SIG-M5 (cell line): ENCODE results near the gene TMEM229B.

Experiments used
- DNase-seq: peaks from one replicate; lab custom pipeline; 2025; lab: John Stamatoyannopoulos, UW

The TMEM229B gene

DNA sequence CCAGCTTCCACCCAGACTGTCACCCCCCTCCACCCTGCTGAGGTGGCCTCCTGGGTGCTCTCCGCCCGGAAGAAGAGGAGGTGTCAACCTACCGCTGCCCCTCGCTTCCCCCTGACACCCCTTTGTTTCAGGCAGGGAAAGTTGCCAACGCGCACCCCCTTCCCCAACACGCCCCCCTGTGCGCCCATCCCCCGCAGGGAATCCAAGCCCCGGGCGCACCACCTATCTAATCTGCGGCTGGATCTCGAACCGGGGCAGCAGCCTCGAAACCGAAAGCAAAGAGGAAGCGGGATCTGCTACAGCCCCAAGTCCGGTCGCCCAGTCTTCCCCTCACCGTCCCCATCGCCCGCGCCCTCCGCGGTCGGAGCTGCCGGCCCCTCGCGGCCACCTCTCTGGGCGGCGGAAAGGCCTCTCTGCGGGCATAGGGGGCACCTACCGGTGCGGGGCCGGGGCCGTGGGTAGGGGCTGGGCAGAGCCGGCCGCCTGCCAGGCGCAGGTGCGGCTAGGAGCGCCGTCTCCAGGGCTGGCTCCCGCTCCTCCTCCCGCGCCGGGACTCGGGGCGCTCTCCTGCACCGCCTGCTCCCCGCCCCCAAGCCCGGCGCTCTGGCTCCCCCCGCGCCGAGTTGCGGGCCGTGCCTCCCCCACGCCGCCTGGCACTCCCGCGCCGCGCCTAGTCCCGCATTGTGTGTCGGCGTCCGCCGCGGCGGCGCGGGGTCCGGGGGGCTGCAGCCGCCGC is 26.3 kb upstream of the TMEM229B start:
- DNase-seq, result no peak

DNA sequence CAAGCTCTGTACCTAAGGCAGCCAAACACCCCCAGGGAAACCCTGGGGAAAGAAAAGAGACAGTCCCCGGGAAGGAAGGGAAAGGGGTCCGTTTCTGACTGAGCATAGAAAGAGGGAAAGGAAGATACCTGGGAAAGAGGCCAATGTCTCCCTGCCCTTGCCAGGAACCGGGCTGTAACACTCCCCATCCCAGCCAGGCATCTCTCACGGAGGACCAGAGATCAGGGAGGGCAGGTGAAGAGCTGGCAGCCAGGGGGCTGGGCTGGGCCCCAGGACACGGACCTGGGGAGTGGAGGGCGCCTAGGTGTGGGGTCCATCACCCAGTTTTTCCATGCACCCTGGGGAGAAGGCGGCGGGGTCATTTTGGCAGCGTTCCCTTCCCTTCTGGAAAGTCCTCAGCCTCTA is 25.7 kb upstream of the TMEM229B start:
- DNase-seq, result no peak

DNA sequence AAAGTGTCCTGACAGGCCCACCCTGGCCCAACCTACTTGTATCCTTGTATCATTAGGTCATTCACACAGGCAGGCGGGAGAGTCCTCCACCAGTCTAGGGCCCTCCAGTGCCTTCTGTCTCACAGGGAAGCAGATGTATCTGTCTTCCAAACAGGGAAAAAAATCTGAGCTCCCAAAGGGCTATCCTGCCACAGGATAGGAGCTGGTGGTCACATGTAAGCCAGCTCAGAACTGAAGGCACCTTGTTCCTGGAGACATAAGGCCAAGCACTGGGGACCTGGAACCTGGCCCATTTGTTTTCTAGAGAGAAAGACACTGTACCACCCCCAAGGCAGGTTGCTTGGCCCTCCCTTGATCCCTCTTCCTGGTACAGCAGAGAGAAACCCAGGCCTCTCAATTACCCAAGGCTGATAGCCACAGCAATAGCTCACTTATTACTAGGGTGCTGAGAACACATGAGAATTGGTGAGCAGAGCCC is 25.1 kb upstream of the TMEM229B start:
- no peak for DNase-seq

DNA sequence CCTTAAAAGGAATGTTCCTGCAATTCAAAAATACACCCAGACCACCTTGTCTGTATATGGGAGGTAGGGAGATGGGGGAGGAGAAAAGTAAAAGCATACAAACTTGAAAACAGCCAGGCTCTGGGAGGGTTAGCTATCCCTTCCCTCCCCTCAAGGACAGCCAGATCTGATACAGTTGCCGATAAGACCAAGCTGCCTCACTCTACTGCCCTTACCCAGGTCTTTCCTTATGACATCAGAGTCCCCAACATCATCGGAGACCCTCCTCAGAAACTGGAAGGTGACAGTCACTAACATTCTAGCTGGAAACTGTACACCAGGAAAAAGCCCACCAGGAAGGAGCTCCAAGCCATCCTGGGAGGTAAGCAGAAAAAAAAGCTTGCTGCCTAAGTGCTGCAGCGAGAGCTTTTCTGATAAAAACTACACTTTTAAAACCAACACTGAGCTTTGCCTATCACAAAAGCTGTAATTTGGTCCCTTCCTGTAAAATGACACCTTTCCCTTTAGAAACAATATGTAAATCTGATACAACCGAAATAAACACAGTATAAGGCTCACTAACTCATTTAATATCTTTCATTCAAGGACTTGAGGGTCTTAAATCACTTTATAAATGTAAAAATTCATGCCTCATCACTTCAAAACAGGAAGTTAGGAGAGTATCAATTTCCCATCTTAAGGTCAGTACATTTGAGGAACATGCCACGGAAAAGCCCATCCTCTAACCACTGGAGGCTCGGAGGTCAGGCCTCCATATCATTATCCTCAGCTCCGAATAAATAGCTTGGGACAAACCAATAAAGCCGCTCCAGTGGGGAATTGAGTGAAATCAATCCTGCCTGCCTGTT is 24.2 kb upstream of the TMEM229B start:
- DNase-seq, result no peak

DNA sequence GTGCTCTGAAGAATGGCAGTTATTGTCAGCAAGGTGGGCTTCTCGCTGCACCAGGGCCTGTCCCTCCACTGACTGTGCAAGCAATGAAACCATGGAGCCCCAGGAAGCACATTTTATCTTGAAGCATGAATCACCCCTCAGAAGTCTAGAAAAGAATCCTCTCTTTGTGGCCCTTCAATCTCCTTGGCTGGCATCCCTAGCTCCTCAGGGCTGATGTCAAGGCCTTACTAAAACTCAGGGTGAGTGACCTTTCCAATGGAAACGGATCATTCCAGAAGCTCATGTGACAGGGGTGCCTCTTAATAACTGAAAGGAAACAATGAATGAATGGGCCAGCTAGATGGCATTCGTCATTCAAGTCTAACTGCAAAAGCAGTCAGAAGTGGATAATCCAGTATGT is 22.3 kb upstream of the TMEM229B start:
- no peak for DNase-seq

DNA sequence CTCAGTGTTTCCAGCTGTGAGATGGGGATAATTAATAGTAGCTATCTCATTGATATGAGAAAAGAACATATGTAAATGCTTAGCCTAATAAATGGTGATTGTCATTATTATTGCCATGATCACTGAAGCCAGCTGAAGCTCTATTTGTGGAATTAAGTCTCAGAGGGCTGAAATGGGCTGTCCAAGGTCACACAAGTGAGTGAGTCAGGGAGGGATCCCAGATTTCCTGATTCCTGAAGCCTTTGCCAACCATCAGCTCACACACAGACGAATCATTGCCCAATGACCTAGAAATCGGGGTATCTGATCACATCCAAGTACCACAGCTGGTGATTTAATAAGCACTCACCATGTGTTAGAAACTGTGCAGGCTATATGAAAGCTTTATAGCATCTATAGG is 21.6 kb upstream of the TMEM229B start:
- no peak for DNase-seq

DNA sequence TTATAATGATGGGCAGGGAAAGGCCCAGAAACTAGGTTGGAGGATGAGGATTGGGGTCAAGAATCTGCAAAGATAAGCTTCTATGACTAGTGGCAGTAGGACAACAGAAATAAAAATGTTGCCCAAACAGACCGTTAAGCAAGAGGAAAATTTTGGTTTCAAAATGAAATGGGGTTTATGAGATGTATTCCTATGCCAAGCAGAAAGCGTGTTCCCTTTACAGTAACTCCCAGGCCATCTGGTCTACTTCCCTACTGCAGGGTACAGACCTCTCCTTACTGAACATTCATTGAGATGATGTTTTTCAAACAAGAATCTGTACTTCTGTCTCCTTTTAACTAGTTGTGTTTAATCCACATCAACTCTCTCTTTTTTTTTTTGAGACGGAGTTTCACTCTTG is 20.4 kb upstream of the TMEM229B start:
- DNase-seq, result no peak

DNA sequence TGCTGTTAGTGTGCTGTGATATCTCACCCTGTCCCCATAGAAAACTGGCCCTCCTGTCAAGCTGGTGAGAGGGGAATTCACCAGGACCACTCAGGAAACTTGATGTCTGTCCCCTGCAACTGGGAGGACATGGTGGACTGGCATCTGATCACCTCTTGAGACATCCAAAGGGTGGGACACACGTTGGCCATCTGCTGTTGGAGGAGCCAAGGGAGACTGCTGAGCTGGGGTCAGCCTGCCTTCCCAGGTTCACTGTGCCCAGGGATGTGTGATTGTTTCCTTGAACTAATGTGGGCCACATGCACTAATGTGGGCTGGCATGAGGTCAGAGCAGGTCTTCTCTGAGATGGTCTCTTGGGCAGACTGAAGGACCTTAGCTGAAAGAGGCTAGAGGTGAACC is 16.7 kb upstream of the TMEM229B start:
- DNase-seq, result no peak

DNA sequence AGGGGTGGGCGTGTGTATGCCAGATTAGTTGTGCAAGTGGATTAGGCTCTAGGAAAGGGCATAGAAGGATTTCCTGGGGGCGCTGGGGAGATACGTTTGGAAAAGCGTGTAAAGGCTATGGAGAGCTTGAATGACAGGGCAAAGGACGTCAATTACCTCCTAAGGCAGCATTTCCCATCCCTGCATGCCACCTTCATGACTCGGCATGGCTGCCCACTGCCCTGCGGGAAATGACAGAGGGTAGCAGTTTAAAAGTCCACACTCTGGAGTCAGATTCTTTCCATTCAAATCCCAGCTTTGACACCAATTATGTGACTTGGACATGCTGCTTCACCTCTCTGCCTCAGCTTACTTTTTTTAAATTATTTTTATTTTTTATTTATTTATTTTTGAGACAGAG is 14.8 kb upstream of the TMEM229B start:
- DNase-seq, result no peak

DNA sequence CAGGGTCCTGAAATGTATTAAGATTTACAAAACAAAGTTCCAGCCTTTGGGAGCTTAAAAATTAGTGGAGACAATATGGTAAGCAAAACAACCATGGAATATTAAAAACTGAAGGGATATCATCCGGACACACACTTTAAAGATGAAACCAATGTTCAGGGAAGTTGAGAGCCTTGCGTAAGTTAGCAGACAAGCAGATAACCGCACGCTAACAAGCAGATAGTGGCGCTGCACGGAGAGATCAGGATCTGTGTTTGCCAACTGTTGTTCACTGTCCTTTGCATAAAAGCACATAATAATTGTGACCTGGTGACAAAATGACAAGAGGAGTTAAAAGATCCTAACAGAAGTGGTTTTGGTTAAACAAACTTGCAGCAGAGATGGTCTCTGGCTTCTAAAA is 14.3 kb upstream of the TMEM229B start:
- DNase-seq, result no peak

DNA sequence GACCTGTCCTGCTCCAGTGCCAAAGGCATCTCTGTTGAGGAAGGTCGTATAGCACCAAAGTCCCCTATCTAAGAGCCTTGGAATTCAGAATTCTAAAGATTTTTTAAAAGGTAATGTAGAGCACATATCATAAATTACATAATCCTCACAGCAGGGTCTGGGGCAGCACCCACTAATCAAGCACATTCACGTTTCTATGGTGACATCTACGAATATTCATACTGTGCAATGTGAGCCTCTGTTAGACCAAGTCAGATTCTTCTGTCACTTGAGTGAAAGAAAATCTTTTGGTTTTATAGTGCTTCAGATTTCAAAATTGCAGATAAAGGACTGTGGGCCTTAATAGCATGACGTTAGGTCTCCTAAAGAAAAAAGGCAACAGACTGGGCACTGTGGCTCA is 13.1 kb upstream of the TMEM229B start:
- no peak for DNase-seq

DNA sequence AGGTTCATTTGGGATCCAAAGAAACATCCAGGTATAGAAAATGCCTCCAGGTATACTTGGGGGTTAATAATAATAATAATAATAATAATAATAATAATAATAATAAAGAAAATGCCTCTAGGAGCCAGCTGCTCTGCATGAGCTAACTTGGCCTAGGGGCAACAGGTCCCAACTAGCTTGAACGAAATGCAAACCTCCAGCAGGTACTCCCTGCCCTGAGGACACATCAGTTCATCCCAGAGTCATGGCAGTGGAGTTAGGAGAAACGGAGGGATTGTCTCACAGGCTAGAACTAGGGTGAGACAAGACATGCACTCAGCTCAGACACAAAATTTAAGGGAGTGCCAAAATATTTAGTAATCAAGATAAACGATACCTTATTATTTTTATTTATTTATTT is 12.5 kb upstream of the TMEM229B start:
- no peak for DNase-seq

DNA sequence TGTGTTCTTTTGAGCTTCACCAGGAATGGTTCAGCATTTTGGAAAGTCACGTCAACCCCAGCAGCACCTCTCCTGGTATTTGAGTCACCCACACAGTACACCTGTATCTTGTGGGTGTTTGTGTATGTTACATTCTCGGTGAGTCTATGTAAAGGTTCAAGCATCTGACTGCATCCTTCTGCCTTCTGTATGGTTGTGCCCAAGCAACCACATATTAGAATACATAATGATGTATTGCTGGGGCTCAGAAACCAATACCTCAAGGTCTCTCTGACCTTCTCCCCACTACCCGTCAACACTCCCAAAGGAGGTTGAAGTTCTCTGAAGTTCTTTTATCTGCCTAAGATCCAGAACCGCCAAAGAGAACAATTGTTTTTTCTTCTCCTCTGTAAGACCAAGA is 9.2 kb upstream of the TMEM229B start:
- no peak for DNase-seq

DNA sequence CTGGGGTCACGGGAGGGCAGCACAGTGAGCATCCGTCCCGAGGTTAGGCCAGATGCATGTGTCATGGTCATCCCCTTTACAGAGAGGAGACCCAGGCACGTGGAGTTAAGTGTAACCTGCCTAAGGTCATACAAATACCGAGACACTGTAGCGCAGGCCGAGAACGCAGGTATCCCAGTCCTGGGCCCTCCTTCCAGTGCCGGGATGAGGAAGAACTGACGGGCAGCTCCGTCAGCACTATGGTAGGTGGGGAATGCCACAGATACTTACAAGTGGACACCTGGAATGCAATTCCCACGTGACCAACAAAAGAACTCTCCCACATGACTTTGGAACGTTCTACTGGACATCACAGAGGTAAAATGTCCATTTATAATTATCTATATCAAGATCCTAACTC is 8.7 kb upstream of the TMEM229B start:
- DNase-seq, result no peak

DNA sequence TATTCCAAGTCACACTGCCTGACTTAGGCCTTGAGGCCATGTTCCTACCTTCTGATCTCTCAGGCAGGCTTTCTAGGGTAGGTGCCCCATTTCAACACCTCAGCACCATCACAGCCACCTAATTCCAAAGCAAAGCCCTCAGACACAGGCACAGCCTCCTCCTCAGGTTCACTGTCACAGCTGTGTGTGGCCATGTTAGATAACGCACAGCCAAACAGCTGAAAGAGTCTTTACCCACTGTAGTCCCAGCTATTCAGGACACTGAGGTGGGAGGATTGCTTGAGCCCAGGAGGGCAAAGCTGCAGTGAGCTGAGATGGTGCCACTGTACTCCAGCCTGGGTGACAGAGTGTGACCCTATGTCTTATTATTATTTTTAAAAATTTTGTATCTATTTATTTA is 7.3 kb upstream of the TMEM229B start:
- DNase-seq, result no peak

DNA sequence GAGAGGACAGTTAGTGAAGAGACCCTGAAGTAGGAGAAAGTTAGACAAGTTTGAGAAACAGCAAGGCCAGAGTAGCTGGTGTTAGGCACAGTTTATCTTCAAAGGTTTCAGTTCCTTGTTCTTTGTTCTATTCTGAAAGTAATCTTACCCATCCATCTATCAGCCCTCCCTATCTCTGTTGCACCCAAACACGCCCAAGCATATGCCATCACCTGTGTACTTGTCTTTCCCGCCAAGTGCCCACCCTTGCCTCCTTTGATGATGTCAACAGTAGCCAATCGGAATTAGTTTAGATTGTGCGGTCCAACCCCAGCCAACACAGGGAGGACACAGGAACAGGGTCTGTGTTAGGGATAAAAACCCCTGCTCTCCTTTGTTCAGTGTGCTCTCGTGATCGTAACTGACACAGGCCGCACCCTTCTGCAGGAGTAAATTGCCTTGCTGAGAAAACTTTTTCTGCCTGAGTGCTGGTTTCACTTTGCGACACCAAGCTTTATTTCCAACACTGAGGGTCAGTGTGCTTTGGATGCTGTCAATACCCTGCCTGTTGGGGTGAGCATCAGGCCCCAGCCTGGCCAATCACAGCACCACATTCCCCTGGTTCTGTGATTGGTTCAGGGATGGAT is 4.7 kb upstream of the TMEM229B start:
- no peak for DNase-seq

DNA sequence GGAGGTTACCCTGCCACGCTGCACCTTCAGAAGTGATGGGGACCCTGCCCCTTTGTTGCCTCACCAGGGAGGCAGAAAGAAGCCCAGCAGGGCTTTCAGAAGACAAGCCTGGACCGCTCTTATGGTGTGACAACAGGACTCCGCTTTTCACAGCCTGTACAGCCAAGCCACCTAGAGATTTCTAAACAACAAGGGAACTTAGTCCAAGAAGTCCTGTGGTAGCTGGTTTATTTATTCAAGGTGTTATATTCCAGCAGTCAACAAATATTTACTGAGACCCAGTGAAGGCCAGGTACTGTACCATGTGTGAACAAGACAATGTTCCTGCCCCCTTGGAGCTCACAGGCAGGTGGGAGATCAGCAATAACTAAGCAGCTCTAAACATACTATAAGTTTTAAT is 4.0 kb upstream of the TMEM229B start:
- no peak for DNase-seq

DNA sequence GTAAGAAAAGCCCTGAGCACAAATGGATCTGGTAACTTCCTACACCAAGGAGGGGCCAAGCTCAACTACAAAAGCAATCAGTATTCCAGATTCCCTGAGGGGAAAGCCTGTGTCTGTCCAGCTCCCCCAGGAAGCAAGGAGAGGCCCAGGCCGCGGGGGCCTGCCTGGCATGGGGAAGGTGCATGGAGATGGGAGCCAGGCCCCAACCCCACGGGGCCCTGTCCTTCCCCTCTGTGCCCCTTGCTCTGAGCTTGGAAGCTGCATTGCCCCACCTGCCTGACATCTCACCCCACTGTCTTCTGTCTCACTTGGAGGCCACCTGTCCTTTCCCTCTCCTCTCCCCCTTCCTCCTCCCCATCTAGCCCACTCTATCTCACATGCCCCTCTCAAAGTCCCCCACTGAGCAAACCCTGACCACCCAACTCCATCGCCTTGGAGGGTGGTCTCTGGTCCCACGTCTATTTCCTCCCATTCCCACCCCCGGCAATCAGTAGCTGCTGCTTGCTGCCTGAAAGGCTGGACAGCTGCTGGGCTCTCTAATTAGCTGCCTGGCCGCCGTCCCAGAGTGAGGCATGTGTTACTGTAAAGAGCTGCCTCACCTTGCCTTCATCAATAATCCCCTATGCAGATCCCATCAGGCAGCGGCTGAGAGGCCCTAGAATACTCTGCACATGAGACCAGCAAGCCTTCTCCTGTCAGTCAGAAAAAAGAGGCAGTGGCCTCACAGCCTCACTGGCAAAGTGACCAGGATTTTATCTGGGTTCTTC is 3.4 kb upstream of the TMEM229B start:
- no peak for DNase-seq

DNA sequence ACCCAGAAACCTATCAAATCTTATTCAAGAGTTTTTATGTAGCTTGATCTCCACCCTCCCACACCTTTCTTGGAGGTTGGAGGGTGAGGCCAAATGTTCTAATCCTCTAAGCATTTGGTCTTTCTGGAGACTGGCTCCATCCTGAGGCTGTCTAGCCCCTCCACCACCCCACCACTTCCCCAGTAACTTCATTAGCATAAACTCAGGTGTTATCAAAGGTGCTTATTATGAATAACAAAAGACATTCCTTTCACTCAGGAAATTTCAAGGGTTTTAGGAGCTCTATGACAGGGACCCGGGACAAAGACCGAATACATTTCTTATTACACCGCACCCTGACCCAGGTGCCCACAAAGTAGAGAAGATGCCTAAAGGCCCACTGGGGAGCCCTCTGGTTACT is 2.8 kb upstream of the TMEM229B start:
- DNase-seq, result no peak

DNA sequence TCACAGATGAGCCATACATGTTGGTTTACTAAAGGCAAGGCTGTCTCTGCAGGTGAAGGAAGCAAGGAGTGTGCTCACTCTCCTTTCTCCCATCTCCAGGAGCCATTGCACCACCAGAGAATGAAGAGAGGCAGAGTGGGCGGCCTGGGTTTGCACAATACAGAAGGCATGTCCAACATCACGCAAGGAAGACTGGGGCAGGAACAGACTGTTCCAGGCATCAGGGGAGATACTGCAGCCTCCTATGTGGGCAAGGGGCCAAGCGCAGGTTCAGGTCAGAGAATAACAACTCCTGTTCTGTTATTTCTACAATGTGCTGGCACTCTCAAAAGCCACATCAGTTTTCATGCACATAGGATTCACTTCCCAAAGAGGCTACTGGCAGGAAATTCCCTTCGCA is 1.7 kb upstream of the TMEM229B start:
- DNase-seq, result no peak

DNA sequence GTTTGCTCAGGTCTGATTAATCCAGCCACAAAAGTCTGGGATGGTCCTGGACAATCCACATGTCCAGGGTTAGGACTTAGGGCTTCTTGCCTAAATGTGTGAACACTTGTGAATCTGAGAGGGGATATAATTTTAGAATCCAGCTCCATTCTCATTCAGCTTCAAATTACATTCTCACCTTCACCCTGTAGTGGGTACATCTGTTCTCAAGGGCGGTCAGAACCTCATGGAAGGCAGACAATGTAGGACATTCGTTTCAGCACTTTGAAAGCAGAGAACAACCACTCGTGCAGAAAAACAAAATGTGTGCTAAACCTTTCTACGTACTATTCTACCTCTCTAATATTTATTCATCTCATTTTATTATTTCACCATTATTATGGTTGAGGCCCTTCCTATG is 1.2 kb downstream of the TMEM229B start:
- no peak for DNase-seq

DNA sequence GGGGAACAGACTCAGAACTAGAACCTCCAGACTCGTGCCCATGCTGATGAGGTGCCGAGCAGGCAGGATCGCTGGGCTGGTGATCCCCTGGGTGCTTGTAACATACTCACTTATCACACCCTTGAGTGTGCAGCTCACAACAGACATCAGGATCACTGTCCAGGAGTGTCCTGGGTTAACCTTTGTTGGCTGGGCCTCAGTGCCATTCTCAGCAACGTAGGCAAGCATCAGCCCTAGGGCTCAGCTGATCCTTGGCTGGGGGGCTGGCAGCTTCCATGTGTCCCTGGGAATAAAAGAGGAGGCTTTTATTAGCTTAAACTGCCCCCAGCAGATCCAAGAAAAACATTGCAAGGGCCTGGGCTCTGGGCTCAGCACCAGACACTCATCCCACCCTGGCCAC is 1.6 kb downstream of the TMEM229B start:
- no peak for DNase-seq
